Eye (tissue), 1 donor: ENCODE results near the gene LSP1.
A peak's percentile ranks its signal among the peaks of the same experiment; 100 is the strongest.

Source experiments
- DNase-seq: peaks from one replicate; pipeline ENCODE4 v3.0.0-alpha.2; 2015

LSP1 gene

GRCh38 chr11:1837171-1838076 is 15.5 kb upstream of the LSP1 start:
- peak; percentile 91 for DNase-seq

GRCh38 chr11:1838077-1838425 is 14.8 kb upstream of the LSP1 start:
- no peak for DNase-seq

- no peak for DNase-seq
Measured at GRCh38 chr11:1838426-1839144, 14.3 kb upstream of the LSP1 start, which contains the start of gene TNNI2. TSS of gene TNNI2 (plus strand) at chr11:1838981. CDS start at chr11:1839697, 716 bp downstream.

- no peak for DNase-seq
Measured at GRCh38 chr11:1839204-1839923, 13.5 kb upstream of the LSP1 start.

- no peak for DNase-seq
Measured at GRCh38 chr11:1839924-1840779, 12.7 kb upstream of the LSP1 start.

- no peak for DNase-seq
Measured at GRCh38 chr11:1840780-1841480, 12.0 kb upstream of the LSP1 start.

GRCh38 chr11:1841511-1842148 is 11.3 kb upstream of the LSP1 start:
- no peak for DNase-seq

GRCh38 chr11:1842149-1843097 is 10.5 kb upstream of the LSP1 start:
- DNase-seq: peak; percentile 23

- no peak for DNase-seq
Measured at GRCh38 chr11:1843098-1843473, 9.8 kb upstream of the LSP1 start.

GRCh38 chr11:1843796-1844195 is 9.1 kb upstream of the LSP1 start:
- DNase-seq: no peak

- peak; percentile 18 for DNase-seq
Measured at GRCh38 chr11:1844221-1845094, 8.4 kb upstream of the LSP1 start.

- no peak for DNase-seq
Measured at GRCh38 chr11:1845095-1845429, 7.8 kb upstream of the LSP1 start.

GRCh38 chr11:1845561-1846452 is 7.1 kb upstream of the LSP1 start:
- DNase-seq: no peak

GRCh38 chr11:1846453-1846932 is 6.4 kb upstream of the LSP1 start:
- DNase-seq: no peak

GRCh38 chr11:1847006-1847735 is 5.7 kb upstream of the LSP1 start:
- no peak for DNase-seq

- no peak for DNase-seq
Measured at GRCh38 chr11:1847926-1848639, 4.8 kb upstream of the LSP1 start.
